Endothelial cell (in vitro differentiated cells): Measurements from ENCODE around the gene C1orf174. TPM values are rescaled to one million over a fixed set of nuclear protein-coding genes. Genes with fewer than 3 reads are reported as not detected.
A peak's percentile ranks its signal among the peaks of the same experiment; 100 is the strongest.

Experiments used
- DNase-seq: peaks from one replicate; pipeline ENCODE4 v3.0.0; 2021; ENCODE audit warnings: low spot score
- H3K27ac Mint-ChIP-seq: one replicate; pipeline ENCODE4 v1.8.0; 2021; ENCODE audit warnings: mixed read lengths, inconsistent platforms; ENCODE audit not compliant: unreplicated experiment
- H3K27me3 Mint-ChIP-seq: one replicate; pipeline ENCODE4 v1.8.0; 2021; ENCODE audit warnings: mild to moderate bottlenecking, moderate library complexity, mixed read lengths, inconsistent platforms; ENCODE audit not compliant: unreplicated experiment
- H3K36me3 Mint-ChIP-seq: one replicate; pipeline ENCODE4 v1.8.0; 2021; ENCODE audit warnings: mild to moderate bottlenecking, low read depth, mixed read lengths, inconsistent platforms; ENCODE audit not compliant: unreplicated experiment
- H3K4me1 Mint-ChIP-seq: one replicate; pipeline ENCODE4 v1.8.0; 2021; ENCODE audit warnings: mild to moderate bottlenecking, mixed read lengths, inconsistent platforms; ENCODE audit not compliant: unreplicated experiment
- H3K4me3 Mint-ChIP-seq: one replicate; pipeline ENCODE4 v1.8.0; 2021; ENCODE audit warnings: mild to moderate bottlenecking, mixed read lengths, inconsistent platforms; ENCODE audit not compliant: unreplicated experiment
- H3K9me3 Mint-ChIP-seq: one replicate; pipeline ENCODE4 v1.8.0; 2021; ENCODE audit warnings: mixed read lengths, inconsistent platforms; ENCODE audit not compliant: unreplicated experiment
- total RNA-seq: library from RNA; stranded (reverse); fragmentation: NEBNext Ultra II Directional; extraction: Animal tissue kit (Norgen Biotek cat#: 25700); gene quantifications from one replicate; pipeline ENCODE4 v1.2.1, GENCODE V29; 2021; ENCODE audit not compliant: unreplicated experiment
- TF ChIP-seq, protein P1 (sequence below): fragments of 200-600 bp; sonication (generic); IDR thresholded peaks from one replicate; pipeline ENCODE4 v1.5.0; 2021; ENCODE audit warnings: antibody characterized with exemption; ENCODE audit not compliant: unreplicated experiment

Gene C1orf174
- total RNA-seq, 1 donor from 2014 or later, result 25.6 TPM

DNA sequence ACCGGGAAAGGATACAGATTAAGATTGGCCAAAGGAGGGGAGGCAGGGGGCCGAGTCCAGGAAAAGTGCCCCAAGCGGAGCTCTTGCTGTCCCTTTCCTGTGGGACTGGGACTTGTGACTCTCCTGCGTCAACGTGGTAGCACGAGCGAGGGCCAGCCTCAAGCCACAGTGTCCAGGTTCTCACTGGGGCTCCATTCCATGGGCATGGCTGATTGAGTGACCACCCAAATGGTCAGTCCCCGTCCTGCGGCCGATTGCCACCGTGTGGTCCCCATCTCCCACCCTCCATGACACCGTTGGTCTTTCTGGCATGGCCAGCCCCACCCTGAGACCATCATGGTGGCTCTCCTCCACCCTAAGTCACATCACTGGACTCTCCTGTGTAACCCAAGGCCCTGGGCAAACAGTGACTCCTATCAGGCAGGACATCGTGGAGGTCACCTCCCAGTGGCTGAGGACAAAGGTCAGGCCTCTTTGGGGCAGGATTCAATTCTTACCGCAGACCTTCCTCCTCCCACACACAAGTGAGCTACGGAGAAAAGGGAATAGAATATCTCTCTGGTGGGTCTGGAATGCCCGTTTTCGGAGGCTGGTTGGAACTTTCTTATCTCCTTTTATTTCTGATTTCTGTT is 8.9 kb upstream of the C1orf174 start:
- no peak overlapping the region for H3K4me3 Mint-ChIP-seq
- peaks cover 6% of the 10 kb centered on the region for H3K27me3 Mint-ChIP-seq
- no peaks in the 10 kb centered on the region for H3K36me3 Mint-ChIP-seq
- H3K27ac Mint-ChIP-seq, result no peak overlapping the region
- no peaks in the 10 kb centered on the region for H3K9me3 Mint-ChIP-seq
- H3K4me1 Mint-ChIP-seq, result no peaks in the 10 kb centered on the region
- TF ChIP-seq, protein P1, sequence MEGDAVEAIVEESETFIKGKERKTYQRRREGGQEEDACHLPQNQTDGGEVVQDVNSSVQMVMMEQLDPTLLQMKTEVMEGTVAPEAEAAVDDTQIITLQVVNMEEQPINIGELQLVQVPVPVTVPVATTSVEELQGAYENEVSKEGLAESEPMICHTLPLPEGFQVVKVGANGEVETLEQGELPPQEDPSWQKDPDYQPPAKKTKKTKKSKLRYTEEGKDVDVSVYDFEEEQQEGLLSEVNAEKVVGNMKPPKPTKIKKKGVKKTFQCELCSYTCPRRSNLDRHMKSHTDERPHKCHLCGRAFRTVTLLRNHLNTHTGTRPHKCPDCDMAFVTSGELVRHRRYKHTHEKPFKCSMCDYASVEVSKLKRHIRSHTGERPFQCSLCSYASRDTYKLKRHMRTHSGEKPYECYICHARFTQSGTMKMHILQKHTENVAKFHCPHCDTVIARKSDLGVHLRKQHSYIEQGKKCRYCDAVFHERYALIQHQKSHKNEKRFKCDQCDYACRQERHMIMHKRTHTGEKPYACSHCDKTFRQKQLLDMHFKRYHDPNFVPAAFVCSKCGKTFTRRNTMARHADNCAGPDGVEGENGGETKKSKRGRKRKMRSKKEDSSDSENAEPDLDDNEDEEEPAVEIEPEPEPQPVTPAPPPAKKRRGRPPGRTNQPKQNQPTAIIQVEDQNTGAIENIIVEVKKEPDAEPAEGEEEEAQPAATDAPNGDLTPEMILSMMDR, result no peak
- DNase-seq, result no peak

DNA sequence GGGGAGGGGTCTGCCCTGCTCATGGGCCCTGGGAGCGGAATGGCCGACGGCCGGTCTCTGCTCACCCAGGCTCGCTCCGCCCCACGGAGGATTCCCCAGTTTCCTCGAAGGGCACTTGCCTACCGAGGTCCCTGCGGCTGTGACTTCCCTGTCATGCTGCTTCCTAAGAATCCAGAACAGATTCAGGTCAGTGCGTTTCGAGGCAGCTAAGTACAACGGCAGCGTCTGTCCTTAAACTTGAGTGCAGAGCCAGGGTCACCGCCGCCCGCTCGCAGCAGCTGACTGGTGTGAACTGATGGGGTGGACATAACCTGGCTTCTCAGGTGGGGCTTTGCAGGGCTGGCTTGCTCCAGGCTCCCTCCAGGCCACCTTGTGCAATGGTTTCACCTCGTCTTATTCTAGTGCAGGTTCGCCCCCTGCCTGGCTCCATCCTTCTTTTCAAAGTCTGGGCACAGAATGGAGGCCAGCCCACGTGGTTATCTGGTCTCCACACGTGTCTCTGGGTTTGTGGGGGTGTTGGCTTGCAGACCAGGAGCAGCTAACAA is 7.6 kb upstream of the C1orf174 start:
- Mint-ChIP-seq H3K4me3 (no peak overlapping the region), H3K4me1 (peaks cover 7% of the 10 kb centered on the region), H3K36me3 (no peaks in the 10 kb centered on the region), H3K27ac (no peak overlapping the region), H3K27me3 (peaks cover 8% of the 10 kb centered on the region), H3K9me3 (no peaks in the 10 kb centered on the region)
- DNase-seq, result no peak
- TF ChIP-seq, protein P1, result no peak

DNA sequence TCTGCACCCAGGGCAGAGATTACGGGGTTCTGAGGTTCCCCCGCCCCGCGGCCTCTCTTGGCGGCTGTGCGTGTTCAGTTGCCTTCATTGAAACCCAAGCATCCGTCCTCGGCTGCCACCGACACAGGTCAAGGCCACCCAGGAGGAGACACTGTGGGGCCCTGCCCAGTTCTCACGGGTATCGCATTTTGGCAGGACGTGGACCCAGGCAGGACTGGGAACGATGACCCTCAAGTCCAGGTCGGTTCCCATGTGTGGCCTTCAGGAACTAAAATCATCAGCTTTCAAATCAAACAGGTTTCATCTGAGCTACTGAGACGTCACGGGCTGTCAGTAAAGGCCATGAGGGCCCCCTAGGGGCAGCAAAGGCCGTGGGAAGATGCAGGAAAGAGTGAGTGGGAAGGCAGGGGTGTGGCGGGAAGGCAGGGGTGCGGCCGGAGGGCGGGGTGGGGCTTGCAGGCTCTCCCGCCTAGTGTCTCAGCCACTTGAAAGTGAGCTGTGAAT is 7.0 kb upstream of the C1orf174 start:
- peak; percentile 35 for DNase-seq

DNA sequence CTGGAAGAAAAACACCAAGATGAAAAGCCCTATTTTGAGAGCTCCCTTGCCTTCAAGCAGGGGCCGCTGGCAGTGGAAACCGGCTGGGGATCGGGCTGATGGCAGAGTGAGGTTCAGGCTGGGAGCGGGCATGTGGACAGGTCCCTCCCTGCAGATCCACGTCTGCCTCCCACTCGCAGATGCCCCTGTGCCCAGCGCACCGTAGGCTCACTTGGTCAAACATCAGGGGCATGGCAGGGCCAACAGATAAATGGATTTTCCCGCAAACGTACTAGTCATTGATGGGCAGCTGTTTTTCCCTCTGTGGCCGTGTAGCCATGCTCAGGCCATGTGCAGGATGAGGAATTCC is 6.6 kb upstream of the C1orf174 start:
- no peaks in the 10 kb centered on the region for H3K9me3 Mint-ChIP-seq
- no peak overlapping the region for H3K27ac Mint-ChIP-seq
- DNase-seq, result no peak
- H3K27me3 Mint-ChIP-seq, result peaks cover 8% of the 10 kb centered on the region
- peaks cover 7% of the 10 kb centered on the region for H3K4me1 Mint-ChIP-seq
- H3K4me3 Mint-ChIP-seq, result no peak overlapping the region
- TF ChIP-seq, protein P1, result no peak
- no peaks in the 10 kb centered on the region for H3K36me3 Mint-ChIP-seq

More for the DNA sequence above, 7.0 kb upstream of the C1orf174 start:
- no peak overlapping the region for H3K4me3 Mint-ChIP-seq
- TF ChIP-seq, protein P1, result no peak
- H3K27ac Mint-ChIP-seq, result no peak overlapping the region
- peaks cover 8% of the 10 kb centered on the region for H3K27me3 Mint-ChIP-seq
- no peaks in the 10 kb centered on the region for H3K36me3 Mint-ChIP-seq
- peaks cover 7% of the 10 kb centered on the region for H3K4me1 Mint-ChIP-seq
- no peaks in the 10 kb centered on the region for H3K9me3 Mint-ChIP-seq

DNA sequence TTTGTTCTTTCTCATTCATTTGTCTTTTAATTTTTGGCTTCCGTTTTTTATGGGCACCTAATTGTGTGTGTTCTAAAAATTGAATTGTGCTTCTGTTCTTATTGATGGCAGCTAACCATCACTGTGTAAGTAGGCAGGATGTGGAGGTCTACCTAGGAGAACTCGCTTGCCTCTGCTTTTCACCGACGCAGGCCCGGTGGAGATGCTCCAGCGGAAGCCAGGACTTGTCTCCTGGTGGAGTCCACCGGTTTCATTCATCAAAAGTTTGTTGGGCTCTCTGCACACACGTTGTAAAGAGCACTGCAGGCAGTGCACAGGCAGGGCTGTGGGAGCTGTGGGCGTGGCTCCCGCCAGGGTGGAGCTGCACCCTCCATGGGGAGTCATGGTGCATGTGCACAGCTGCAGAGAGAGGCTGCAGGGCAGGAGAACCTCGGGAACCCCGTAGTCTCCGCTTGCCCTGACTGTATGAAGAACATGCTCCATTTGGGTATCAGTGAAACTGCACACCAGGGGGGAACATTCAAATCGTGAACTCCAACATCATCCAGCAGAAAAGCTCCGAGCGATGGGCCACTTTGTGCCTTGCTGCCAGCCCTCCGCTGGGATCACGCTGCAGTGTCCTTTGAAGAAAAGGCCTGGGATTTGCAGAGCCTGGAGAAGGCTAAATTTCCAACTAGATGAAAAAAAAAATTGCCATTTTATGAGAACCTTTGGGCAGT is 6.0 kb upstream of the C1orf174 start:
- Mint-ChIP-seq H3K27me3 (peaks cover 8% of the 10 kb centered on the region), H3K4me1 (peaks cover 7% of the 10 kb centered on the region), H3K4me3 (peak overlapping the region; percentile 35), H3K9me3 (no peaks in the 10 kb centered on the region), H3K36me3 (no peaks in the 10 kb centered on the region), H3K27ac (no peak overlapping the region)
- no peak for DNase-seq
- TF ChIP-seq, protein P1, result no peak
